ENCODE measurements around the gene NDOR1.

NDOR1 gene

DNA sequence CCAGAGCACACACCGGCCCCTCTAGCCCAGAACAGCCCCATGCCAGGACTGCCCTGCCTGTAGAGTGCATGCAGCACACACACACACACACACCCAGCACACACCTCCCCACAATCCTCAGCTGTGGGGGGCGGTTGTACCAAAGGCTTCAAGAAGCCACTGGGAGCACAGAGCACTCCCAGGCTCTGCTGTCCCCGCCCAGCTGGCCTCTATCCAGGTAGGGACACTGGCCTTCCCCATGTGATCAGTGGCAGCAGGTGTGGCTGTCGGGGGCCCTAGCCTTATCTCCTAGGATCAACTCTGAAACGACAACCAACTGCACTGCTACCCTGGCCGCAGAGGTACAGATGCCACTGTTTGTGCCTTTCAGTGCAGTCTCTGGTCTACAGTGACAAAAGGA lies 19.1 kb upstream of the NDOR1 start:
- no peak overlapping the region for H3K27ac ChIP-seq (ENCODE audit: low read depth, low read length)
- peaks cover 63% of the 10 kb centered on the region for H3K36me3 ChIP-seq (ENCODE audit: control insufficient read depth, insufficient read depth, low read length)
- no peaks in the 10 kb centered on the region for H3K4me1 ChIP-seq (ENCODE audit: control insufficient read depth, insufficient read depth, low read length)
- no peaks in the 10 kb centered on the region for H3K9me3 ChIP-seq (ENCODE audit: control insufficient read depth, insufficient read depth, low read length)
- no peak overlapping the region for H3K9ac ChIP-seq (ENCODE audit: low read depth, low read length)
- no peaks in the 10 kb centered on the region for H3K27me3 ChIP-seq (ENCODE audit: control insufficient read depth, insufficient read depth, low read length)
- H3K4me3 ChIP-seq (ENCODE audit: low read depth, low read length), result no peak overlapping the region

DNA sequence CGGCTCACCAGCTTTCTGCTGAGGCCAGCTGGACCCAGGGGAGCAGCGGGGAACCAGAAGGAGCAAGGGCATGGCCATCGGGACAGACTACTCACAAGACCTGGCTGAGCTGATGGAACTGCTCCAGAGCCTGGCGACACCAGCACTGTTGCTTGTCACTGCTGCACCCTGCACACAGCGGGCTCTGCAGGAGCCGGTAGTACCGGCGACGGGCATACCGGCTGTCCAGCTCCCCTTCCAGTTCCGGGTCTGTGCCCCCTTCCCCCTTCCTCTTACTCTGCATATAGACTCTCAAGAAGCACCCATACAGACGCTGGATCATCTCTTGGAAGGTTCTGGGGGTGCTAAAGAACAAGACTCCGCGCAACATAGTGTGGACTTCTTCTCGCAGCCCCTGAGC lies 18.1 kb upstream of the NDOR1 start:
- Histone ChIP-seq H3K9me3 (ENCODE audit: control insufficient read depth, insufficient read depth, low read length) (no peaks in the 10 kb centered on the region), H3K4me1 (ENCODE audit: control insufficient read depth, insufficient read depth, low read length) (no peaks in the 10 kb centered on the region), H3K4me3 (ENCODE audit: low read depth, low read length) (peak overlapping the region; percentile 87), H3K27ac (ENCODE audit: low read depth, low read length) (no peak overlapping the region), H3K9ac (ENCODE audit: low read depth, low read length) (no peak overlapping the region), H3K27me3 (ENCODE audit: control insufficient read depth, insufficient read depth, low read length) (no peaks in the 10 kb centered on the region), H3K36me3 (ENCODE audit: control insufficient read depth, insufficient read depth, low read length) (peaks cover 66% of the 10 kb centered on the region)

DNA sequence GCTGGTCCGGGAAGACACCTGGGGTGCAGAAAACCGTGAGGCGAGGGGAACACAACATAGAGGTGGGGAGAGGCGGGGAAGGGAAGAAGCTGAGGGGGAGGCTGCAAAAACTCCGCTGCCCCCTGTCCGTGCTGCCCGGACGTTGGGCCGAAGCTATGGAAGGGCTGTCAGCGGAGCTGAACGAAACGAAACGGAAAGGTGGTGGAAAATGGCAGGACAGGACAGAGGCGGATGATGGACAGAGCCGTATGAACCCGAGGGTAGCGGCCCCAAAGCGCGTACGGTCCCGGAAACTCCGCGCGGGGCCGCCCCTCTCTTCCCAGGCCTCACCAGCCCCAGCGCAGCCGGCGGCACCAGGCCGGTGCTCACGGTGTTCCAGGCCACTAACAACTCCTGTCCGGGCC lies 17.4 kb upstream of the NDOR1 start:
- H3K27ac ChIP-seq (ENCODE audit: low read depth, low read length), result peak overlapping the region; percentile 93
- H3K9me3 ChIP-seq (ENCODE audit: control insufficient read depth, insufficient read depth, low read length), result no peaks in the 10 kb centered on the region
- H3K27me3 ChIP-seq (ENCODE audit: control insufficient read depth, insufficient read depth, low read length), result no peaks in the 10 kb centered on the region
- H3K36me3 ChIP-seq (ENCODE audit: control insufficient read depth, insufficient read depth, low read length), result peaks cover 59% of the 10 kb centered on the region
- H3K4me3 ChIP-seq (ENCODE audit: low read depth, low read length), result peak overlapping the region; percentile 87
- no peaks in the 10 kb centered on the region for H3K4me1 ChIP-seq (ENCODE audit: control insufficient read depth, insufficient read depth, low read length)
- H3K9ac ChIP-seq (ENCODE audit: low read depth, low read length), result peak overlapping the region; percentile 54; the same call in 1 of the 2 replicates

DNA sequence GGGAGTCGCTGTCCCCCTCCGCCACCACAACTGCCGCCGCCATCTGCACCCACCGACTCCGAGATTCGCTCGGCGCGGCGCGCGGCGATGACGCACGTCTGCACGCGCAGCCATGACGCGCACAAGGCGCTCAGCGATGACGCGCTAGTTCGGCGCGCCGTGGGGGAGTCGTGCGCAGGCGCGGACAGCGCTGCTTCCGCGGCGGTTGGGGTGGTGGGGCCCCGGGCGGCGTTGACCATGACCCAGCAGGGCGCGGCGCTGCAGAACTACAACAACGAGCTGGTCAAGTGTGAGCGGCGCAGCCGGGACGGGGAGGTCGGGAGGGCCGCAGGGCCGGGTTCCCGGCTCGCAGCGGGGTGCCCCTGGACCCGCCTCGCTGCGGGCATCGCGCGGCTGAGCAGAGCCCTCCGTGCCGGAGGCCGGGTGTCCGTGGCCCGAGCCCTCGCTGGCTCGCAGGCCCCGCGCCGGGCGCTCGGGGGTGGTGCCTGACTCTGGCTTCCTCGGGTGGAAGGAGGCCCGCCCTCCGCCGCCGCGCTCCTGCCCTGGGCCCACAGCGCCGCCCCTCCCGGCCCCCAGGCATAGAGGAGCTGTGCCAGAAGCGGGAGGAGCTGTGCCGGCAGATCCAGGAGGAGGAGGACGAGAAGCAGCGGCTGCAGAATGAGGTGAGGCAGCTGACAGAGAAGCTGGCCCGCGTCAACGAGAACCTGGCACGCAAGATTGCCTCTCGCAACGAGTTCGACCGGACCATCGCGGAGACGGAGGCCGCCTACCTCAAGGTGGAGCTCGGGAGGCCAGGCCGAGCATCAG lies 16.8 kb upstream of the NDOR1 start, which contains the start of the genes ANAPC2 and SSNA1:
Gene ANAPC2, minus strand, starts transcription at position 71 of the 807 bp plus-strand sequence. Its CDS starts 28 bp downstream, at position 43.
Gene SSNA1, plus strand, starts transcription at position 187 of the 807 bp plus-strand sequence. Its CDS starts 51 bp downstream, at position 238.
- Histone ChIP-seq H3K27ac (ENCODE audit: low read depth, low read length) (peak within 1 kb of the TSS; percentile 93), H3K4me1 (ENCODE audit: control insufficient read depth, insufficient read depth, low read length) (no peaks in the 10 kb centered on the region), H3K36me3 (ENCODE audit: control insufficient read depth, insufficient read depth, low read length) (peaks cover 53% of the 10 kb centered on the region), H3K9ac (ENCODE audit: low read depth, low read length) (peak within 1 kb of the TSS; percentile 74), H3K4me3 (ENCODE audit: low read depth, low read length) (peak within 1 kb of the TSS; percentile 87), H3K9me3 (ENCODE audit: control insufficient read depth, insufficient read depth, low read length) (no peaks in the 10 kb centered on the region), H3K27me3 (ENCODE audit: control insufficient read depth, insufficient read depth, low read length) (no peaks in the 10 kb centered on the region)

DNA sequence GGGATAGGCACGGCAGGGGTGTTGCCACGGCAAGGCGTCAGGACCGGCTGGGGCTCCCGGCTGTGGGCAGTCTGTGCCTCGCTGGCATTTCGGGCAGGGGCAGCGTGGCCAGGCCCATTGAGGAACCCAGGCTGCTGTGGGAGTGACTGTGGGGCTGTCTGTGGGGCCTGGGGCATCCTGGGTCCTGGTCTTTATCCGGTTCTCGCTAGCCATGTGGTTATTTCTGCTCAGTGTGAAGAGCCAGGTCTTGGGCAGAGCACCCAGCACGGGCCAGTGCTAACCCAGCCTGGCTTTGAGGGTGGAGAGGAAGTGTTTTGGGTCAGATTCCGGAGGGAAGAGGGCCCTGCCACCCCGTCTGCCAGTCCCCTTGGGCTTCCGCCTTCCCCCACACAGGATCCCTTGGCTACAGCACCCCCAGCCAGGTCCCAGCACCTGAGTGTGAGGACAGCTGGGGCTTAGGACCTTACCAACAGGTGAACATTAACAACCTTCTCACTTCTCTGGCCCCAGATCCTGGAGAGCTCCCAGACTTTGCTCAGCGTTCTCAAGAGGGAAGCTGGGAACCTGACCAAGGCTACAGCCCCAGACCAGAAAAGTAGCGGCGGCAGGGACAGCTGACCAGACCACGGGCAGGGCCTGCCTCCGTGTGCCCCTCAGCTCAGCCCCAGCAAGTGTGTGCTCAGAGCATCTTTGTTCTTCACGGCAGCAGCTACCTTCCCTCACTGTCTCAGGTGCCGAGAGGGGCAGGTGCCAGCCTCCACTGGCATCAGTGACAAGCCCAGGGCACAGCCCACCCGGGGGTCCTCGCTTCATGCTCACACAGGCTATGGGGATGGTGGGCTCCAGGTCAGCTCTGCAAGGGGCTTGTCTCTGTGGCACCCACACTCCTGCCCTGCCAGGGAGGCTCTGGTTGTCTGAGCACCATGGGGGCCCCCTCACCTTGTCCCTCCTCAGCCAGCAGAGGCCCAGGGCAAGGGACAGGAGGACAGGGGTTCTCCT lies 15.9 kb upstream of the NDOR1 start:
- Histone ChIP-seq H3K27ac (ENCODE audit: low read depth, low read length) (peak overlapping the region; percentile 93), H3K36me3 (ENCODE audit: control insufficient read depth, insufficient read depth, low read length) (peaks cover 45% of the 10 kb centered on the region; the same call in 1 of the 2 replicates), H3K4me1 (ENCODE audit: control insufficient read depth, insufficient read depth, low read length) (0 out of 2 replicates have a peak, but pooled peaks cover under 1% of the 10 kb centered on the region)

DNA sequence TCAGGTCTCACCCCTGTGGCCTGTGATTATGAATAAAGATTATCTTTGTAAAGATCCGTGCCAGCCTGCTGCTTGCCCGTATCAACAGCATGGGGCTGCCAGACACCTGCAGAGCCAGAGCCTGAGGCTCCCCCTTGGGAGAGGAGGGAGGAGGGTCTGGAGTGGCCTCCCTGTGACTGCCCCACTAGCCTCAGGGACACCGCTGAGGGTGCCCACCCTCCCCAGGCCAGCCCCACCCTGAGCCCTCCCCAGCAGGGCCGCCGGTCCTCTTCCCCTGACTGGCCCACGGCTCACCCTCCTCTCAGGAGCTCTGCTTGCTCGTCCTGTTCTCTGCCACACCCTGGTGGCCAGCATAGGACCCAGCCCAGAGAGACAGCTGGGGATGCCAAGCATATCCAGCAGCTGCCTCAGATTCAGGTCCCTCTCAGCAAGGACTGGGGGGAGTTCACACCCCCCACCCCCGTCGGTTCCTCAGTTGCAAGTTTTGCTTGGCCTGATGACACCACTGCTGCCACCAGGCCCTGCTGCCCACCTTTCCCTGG lies 15.1 kb upstream of the NDOR1 start:
- Histone ChIP-seq H3K27ac (ENCODE audit: low read depth, low read length) (no peak overlapping the region), H3K4me3 (ENCODE audit: low read depth, low read length) (no peak overlapping the region), H3K9ac (ENCODE audit: low read depth, low read length) (no peak overlapping the region)

More for the DNA sequence above, 15.9 kb upstream of the NDOR1 start:
- no peaks in the 10 kb centered on the region for H3K9me3 ChIP-seq (ENCODE audit: control insufficient read depth, insufficient read depth, low read length)
- H3K9ac ChIP-seq (ENCODE audit: low read depth, low read length), result peak overlapping the region; percentile 74; the same call in 1 of the 2 replicates
- peak overlapping the region; percentile 87 for H3K4me3 ChIP-seq (ENCODE audit: low read depth, low read length)
- H3K27me3 ChIP-seq (ENCODE audit: control insufficient read depth, insufficient read depth, low read length), result no peaks in the 10 kb centered on the region

DNA sequence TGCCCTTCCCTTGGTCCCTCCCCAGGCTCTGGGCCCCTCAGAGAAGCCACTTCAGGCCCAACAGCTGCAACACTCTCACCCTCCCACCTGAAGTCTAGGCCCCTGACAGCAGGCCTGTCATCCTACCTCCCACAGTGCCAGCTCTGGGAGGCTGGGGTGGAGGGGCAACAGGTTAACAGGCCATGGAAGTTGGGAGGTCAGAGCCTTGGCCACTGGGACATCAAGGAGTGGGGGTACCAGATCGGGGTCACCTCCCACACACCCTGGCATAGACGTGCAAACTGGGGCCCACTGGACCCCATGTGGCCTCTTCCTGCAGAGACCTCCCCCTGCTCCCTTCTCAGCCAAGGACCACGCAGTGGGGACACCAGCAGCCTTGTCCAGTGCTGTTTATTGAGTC lies 14.3 kb upstream of the NDOR1 start:
- Histone ChIP-seq H3K9ac (ENCODE audit: low read depth, low read length) (no peak overlapping the region), H3K36me3 (ENCODE audit: control insufficient read depth, insufficient read depth, low read length) (peaks cover 31% of the 10 kb centered on the region; the same call in 1 of the 2 replicates), H3K4me3 (ENCODE audit: low read depth, low read length) (no peak overlapping the region), H3K9me3 (ENCODE audit: control insufficient read depth, insufficient read depth, low read length) (no peaks in the 10 kb centered on the region), H3K4me1 (ENCODE audit: control insufficient read depth, insufficient read depth, low read length) (0 out of 2 replicates have a peak, but pooled peaks cover 4% of the 10 kb centered on the region), H3K27me3 (ENCODE audit: control insufficient read depth, insufficient read depth, low read length) (no peaks in the 10 kb centered on the region), H3K27ac (ENCODE audit: low read depth, low read length) (no peak overlapping the region)

More for the DNA sequence above, 15.1 kb upstream of the NDOR1 start:
- 0 out of 2 replicates have a peak, but pooled peaks cover 4% of the 10 kb centered on the region for H3K4me1 ChIP-seq (ENCODE audit: control insufficient read depth, insufficient read depth, low read length)
- no peaks in the 10 kb centered on the region for H3K9me3 ChIP-seq (ENCODE audit: control insufficient read depth, insufficient read depth, low read length)
- peaks cover 40% of the 10 kb centered on the region; the same call in 1 of the 2 replicates for H3K36me3 ChIP-seq (ENCODE audit: control insufficient read depth, insufficient read depth, low read length)
- H3K27me3 ChIP-seq (ENCODE audit: control insufficient read depth, insufficient read depth, low read length), result no peaks in the 10 kb centered on the region

DNA sequence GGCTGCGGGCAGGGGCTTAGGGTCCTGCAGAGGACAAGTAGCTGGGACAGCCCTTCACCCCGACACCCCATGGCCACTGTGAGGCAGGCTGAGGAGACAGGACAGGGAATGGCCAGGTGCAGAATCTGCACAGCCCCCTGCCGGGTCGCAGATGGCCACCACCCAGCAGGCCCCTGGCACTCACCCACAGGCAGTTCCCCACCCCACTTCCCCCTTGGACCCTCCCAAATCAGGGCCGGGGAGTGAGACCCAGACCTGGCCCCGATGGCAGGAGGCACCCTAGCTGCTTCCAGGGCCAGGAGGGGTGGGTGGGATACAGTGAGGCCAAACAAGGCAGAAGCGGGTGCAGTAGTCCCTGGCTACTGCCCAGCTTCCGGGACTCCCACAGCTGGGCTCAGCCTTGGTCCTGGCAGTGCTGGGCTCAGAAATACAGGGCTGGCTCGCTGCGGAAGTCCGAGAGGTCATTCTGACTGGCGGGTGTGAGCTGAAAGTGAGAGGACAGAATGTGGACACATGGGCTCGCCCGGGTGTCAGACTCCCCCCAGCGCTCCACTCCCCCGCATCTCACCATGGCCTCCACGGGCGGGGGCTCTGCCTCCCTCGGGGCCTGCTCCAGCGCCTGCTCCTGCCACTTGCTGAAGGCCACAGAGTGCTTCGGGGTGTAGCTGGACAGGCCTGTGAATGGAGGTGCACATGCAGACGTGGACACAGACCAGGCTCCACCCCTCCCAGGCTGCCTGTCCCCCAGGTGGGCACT lies 13.6 kb upstream of the NDOR1 start:
- no peak overlapping the region for H3K4me3 ChIP-seq (ENCODE audit: low read depth, low read length)
- H3K27ac ChIP-seq (ENCODE audit: low read depth, low read length), result no peak overlapping the region
- no peaks in the 10 kb centered on the region for H3K27me3 ChIP-seq (ENCODE audit: control insufficient read depth, insufficient read depth, low read length)
- 0 out of 2 replicates have a peak, but pooled peaks cover 4% of the 10 kb centered on the region for H3K4me1 ChIP-seq (ENCODE audit: control insufficient read depth, insufficient read depth, low read length)
- no peaks in the 10 kb centered on the region for H3K9me3 ChIP-seq (ENCODE audit: control insufficient read depth, insufficient read depth, low read length)
- no peak overlapping the region for H3K9ac ChIP-seq (ENCODE audit: low read depth, low read length)
- H3K36me3 ChIP-seq (ENCODE audit: control insufficient read depth, insufficient read depth, low read length), result peaks cover 25% of the 10 kb centered on the region; the same call in 1 of the 2 replicates

DNA sequence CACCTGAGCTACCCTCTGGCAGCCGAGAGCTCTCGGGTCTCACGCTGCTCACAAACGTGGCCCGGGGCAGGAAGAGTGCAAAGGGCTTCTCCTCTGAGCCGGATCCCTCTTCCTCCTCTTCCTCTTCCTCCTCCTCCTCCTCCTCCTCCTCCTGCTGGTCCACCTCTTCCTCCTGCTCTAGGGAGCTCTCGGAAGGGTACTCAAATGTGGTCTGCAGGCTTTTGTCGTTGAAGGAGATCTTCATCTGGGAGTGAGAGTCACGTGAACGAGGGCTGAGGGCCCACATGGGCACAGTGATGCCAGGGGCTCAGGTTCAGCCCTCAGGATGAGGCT lies 13.1 kb upstream of the NDOR1 start:
- H3K27me3 ChIP-seq (ENCODE audit: control insufficient read depth, insufficient read depth, low read length), result no peaks in the 10 kb centered on the region
- H3K4me3 ChIP-seq (ENCODE audit: low read depth, low read length), result no peak overlapping the region
- 0 out of 2 replicates have a peak, but pooled peaks cover 4% of the 10 kb centered on the region for H3K4me1 ChIP-seq (ENCODE audit: control insufficient read depth, insufficient read depth, low read length)
- H3K9me3 ChIP-seq (ENCODE audit: control insufficient read depth, insufficient read depth, low read length), result no peaks in the 10 kb centered on the region
- no peak overlapping the region for H3K27ac ChIP-seq (ENCODE audit: low read depth, low read length)
- H3K36me3 ChIP-seq (ENCODE audit: control insufficient read depth, insufficient read depth, low read length), result peaks cover 20% of the 10 kb centered on the region; the same call in 1 of the 2 replicates
- H3K9ac ChIP-seq (ENCODE audit: low read depth, low read length), result no peak overlapping the region

DNA sequence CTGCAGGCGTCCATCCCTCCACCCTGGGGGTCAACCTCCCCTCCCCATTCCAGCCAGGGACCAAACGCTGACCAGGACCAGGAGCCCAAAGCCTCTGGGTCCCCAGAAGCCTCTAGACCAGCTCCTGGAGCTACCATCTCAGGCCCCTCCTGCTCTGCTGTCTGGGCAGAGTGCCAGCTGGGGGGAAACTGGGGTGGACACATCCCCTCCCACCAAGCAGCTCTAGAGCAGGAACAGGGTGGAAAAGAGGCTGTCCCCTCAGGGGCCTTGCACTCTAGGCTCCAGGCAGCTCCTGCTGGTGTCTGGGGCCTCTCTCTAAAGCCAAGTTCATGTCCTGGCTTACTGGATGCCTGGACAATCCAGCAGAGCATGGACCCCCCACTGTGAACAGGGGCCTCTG lies 12.6 kb upstream of the NDOR1 start:
- 0 out of 2 replicates have a peak, but pooled peaks cover 4% of the 10 kb centered on the region for H3K4me1 ChIP-seq (ENCODE audit: control insufficient read depth, insufficient read depth, low read length)
- no peaks in the 10 kb centered on the region for H3K27me3 ChIP-seq (ENCODE audit: control insufficient read depth, insufficient read depth, low read length)
- H3K9me3 ChIP-seq (ENCODE audit: control insufficient read depth, insufficient read depth, low read length), result no peaks in the 10 kb centered on the region
- no peak overlapping the region for H3K9ac ChIP-seq (ENCODE audit: low read depth, low read length)
- peaks cover 20% of the 10 kb centered on the region; the same call in 1 of the 2 replicates for H3K36me3 ChIP-seq (ENCODE audit: control insufficient read depth, insufficient read depth, low read length)
- no peak overlapping the region for H3K27ac ChIP-seq (ENCODE audit: low read depth, low read length)
- H3K4me3 ChIP-seq (ENCODE audit: low read depth, low read length), result no peak overlapping the region

All from HUES48 (cell line).